ENCODE measurements around the gene SERPINA3.

The SERPINA3 gene

GRCh38 chr14:94614802-94615201 lies 2.6 kb downstream of the SERPINA3 start:
- DNase-seq = no peak

- DNase-seq = no peak
Measured at GRCh38 chr14:94615254-94615653, 3.1 kb downstream of the SERPINA3 start.

GRCh38 chr14:94615823-94616570 lies 3.8 kb downstream of the SERPINA3 start:
- no peak for DNase-seq

GRCh38 chr14:94617366-94617941 lies 5.3 kb downstream of the SERPINA3 start:
- no peak for DNase-seq

- no peak for DNase-seq
Measured at GRCh38 chr14:94617988-94618822, 6.0 kb downstream of the SERPINA3 start.

GRCh38 chr14:94619297-94619696 lies 7.1 kb downstream of the SERPINA3 start:
- DNase-seq = no peak

- DNase-seq = no peak
Measured at GRCh38 chr14:94620597-94620996, 8.4 kb downstream of the SERPINA3 start.

GRCh38 chr14:94621358-94622134 lies 9.4 kb downstream of the SERPINA3 start:
- DNase-seq = no peak

GRCh38 chr14:94622653-94623421 lies 10.6 kb downstream of the SERPINA3 start:
- no peak for DNase-seq

GRCh38 chr14:94623422-94623809 lies 11.2 kb downstream of the SERPINA3 start:
- DNase-seq = no peak

- DNase-seq = no peak
Measured at GRCh38 chr14:94623856-94624499, 11.8 kb downstream of the SERPINA3 start.

GRCh38 chr14:94624537-94625352 lies 12.6 kb downstream of the SERPINA3 start:
- DNase-seq = no peak

- DNase-seq = no peak
Measured at GRCh38 chr14:94625353-94625635, 13.1 kb downstream of the SERPINA3 start.

- DNase-seq = no peak
Measured at GRCh38 chr14:94628578-94628977, 16.4 kb downstream of the SERPINA3 start.

GRCh38 chr14:94630396-94630795 lies 18.2 kb downstream of the SERPINA3 start:
- no peak for DNase-seq

- DNase-seq = no peak
Measured at GRCh38 chr14:94631050-94631449, 18.9 kb downstream of the SERPINA3 start.

GRCh38 chr14:94631536-94632304 lies 19.5 kb downstream of the SERPINA3 start:
- no peak for DNase-seq

GRCh38 chr14:94632305-94632590 lies 20.1 kb downstream of the SERPINA3 start:
- DNase-seq = no peak

GRCh38 chr14:94633121-94633520 lies 20.9 kb downstream of the SERPINA3 start:
- no peak for DNase-seq

- DNase-seq = no peak
Measured at GRCh38 chr14:94635154-94635553, 23.0 kb downstream of the SERPINA3 start.
